ENCODE results near the gene HSPB9. TPM values are rescaled to one million over a fixed set of nuclear protein-coding genes. Genes with fewer than 3 reads are reported as not detected.

The HSPB9 gene
- total RNA-seq, 1 experiment from 2014 or later = not detected

Other genes with a start within 250 kb of the HSPB9 start
- 222 TPM for gene ACLY, start 203.9 kb upstream of the HSPB9 start, total RNA-seq (2021; ENCODE audit: unreplicated experiment)
- gene ODAD4, start 192.2 kb upstream of the HSPB9 start, total RNA-seq (2021; ENCODE audit: unreplicated experiment) = 0.98 TPM
- 51.2 TPM for gene CNP, start 156.0 kb upstream of the HSPB9 start, total RNA-seq (2021; ENCODE audit: unreplicated experiment)
- gene DNAJC7, start 105.4 kb upstream of the HSPB9 start, total RNA-seq (2021; ENCODE audit: unreplicated experiment) = 113 TPM
- gene NKIRAS2, start 102.7 kb upstream of the HSPB9 start, total RNA-seq (2021; ENCODE audit: unreplicated experiment) = 26.4 TPM
- gene C17orf113, start 72.2 kb upstream of the HSPB9 start, total RNA-seq (2021; ENCODE audit: unreplicated experiment) = 2.3 TPM
- gene ZNF385C, start 24.3 kb upstream of the HSPB9 start, total RNA-seq (2021; ENCODE audit: unreplicated experiment) = 1.1 TPM
- gene DHX58, start 10.1 kb upstream of the HSPB9 start, total RNA-seq (2021; ENCODE audit: unreplicated experiment) = 1.2 TPM
- 41.2 TPM for gene KAT2A, start 1.4 kb upstream of the HSPB9 start, total RNA-seq (2021; ENCODE audit: unreplicated experiment)
- 115 TPM for gene RAB5C, start 32.2 kb downstream of the HSPB9 start, total RNA-seq (2021; ENCODE audit: unreplicated experiment)
- gene KCNH4, start 58.3 kb downstream of the HSPB9 start, total RNA-seq (2021; ENCODE audit: unreplicated experiment) = not detected
- not detected for gene HCRT, start 62.6 kb downstream of the HSPB9 start, total RNA-seq (2021; ENCODE audit: unreplicated experiment)
- gene GHDC, start 71.7 kb downstream of the HSPB9 start, total RNA-seq (2021; ENCODE audit: unreplicated experiment) = 13.2 TPM
- 7.1 TPM for gene STAT5B, start 153.6 kb downstream of the HSPB9 start, total RNA-seq (2021; ENCODE audit: unreplicated experiment)
- 0.91 TPM for gene STAT5A, start 165.7 kb downstream of the HSPB9 start, total RNA-seq (2021; ENCODE audit: unreplicated experiment)